GM18507 (cell line): ENCODE results near the gene CADM1.

ENCODE experiments used
- DNase-seq: peaks from one replicate; pipeline ENCODE4 v3.0.0; 2011; ENCODE audit warnings: low read depth; ENCODE audit not compliant: insufficient read length; ENCODE audit errors: extremely low spot score
- FAIRE-seq: peaks from 2 replicates; lab custom pipeline; 2011; peaks lifted over from hg19 to GRCh38; lab: Jason Lieb, UNC

Gene CADM1

DNA sequence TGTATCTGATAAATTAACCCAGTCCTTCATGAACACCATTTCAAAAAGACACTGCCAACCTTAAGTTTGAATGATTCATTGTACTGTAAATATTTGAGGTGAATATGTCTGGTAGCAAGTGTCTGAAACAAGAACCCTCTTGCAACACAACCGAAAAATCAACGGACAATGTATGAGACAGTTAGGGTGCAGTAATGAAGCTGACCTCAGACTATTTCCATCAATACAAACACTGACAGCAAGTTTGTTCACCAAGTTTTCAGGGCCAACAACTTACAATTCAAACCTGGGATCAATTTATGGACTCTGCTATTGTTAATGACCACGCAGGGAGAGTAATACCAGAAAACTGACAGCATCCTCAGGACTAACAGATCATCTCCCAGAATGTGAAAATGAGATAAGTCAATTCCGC, 126.3 kb downstream of the CADM1 start:
- FAIRE-seq (no peak), DNase-seq (no peak)

DNA sequence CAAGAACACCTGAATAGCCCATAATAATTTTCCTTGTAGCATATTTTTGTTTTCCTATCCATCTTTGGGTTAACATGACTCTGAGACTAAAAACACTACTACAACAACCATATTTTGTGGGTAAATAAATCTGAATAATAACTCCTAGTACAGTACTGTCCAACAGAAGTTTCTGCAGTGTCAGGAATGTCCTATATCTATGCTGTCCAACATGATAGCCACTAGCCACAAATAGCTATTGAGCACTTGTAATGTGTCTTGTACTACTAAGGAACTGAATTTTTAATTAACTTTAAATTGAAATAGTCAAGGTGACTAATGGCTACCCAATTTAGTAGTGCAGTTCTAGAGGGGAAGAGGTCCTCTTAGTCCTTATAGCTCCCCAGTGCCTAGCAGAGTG, 135.6 kb downstream of the CADM1 start:
- FAIRE-seq (no peak), DNase-seq (no peak)

DNA sequence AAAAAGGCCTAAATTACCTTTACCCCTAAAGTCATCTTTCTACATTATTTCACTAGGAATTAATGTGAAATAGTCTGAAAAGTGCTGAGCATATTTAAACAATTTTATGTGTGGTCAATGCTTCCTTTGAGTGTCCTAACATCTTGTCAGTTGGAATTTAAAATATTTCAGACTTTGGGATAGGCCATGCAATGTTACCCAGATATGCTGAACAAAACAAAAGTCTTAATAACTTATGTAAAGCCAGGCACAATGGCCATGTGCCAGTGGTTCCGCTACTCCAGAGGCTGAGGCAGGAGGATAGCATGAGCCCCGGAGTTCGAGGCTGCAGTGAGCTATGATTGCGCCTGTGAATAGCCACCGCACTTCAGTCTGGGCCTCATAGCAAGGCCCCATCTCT, 137.4 kb downstream of the CADM1 start:
- FAIRE-seq = no peak

DNA sequence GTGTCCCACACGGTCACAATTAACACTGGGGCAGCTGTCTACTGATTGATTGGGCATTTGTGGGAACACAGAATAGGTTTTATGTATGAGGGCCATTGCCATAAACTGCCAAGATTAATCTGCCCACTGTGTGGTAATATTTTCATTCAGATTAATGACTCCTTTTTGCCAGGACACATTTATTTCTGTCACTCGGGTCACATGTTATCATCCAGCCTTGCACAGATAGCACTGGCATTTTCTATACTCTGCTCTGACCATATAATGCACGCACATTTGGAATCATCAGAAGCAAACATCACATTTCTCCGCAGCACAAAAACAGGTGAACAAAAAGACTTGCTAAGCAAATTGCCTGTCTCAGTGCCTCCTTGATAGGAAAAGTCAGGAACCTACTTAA, 138.3 kb downstream of the CADM1 start:
- no peak for FAIRE-seq

More for the DNA sequence above, 137.4 kb downstream of the CADM1 start:
- DNase-seq = no peak

DNA sequence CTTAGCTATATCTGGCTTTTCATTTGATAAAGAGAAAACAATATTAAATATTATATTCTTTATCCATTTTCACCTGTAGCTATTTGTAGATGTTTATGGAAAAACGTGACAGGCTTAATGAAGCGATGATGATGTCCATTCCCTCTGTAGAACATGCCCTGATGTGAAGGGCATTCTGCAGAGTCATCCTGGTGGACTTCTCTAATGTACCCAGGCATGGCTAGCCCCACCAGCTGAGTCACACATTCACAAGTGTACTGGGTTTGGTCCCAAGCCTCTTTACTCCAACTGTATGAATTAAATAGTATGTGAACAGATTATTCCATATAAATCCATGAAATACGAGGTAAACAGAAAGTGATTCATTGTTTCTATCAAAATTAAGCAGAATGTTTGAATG, 139.3 kb downstream of the CADM1 start:
- no peak for DNase-seq
- no peak for FAIRE-seq

More for the DNA sequence above, 138.3 kb downstream of the CADM1 start:
- no peak for DNase-seq

DNA sequence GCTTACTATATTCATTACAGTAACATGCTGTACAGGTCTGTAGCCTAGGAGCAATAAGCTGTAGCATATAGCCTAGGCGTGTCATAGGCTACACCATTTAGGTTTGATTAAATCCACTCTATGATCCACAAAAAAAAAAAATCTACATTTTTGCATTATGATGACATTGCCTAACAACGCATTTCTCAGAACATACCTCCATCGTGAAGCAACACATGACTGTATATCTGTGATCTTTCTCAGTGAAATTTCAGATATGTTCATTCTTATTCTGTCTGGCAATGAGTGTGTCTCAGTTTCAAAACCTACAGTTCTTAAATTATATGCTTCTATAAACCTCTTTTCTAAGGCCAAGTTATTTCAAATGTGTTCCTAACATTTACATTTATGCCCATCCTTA, 140.3 kb downstream of the CADM1 start:
- DNase-seq = no peak
- FAIRE-seq = no peak

DNA sequence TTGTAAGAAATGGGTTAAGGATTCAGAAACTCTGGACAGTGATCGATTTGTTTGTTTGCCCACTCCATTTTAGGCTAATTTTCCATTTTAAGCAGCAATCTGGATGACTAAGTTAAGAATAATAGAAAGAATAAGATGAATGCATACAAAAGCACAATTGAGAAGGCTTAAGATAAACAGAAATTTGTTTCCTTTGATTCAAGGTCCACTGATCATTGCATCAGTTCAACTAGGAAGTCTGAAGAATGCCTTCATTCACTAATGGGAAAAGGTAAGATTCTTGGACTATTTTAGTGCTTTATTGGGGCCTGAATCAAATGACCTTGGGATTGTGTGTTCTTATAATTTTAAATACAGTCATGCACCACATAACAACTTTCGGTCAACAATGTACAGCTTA, 140.8 kb downstream of the CADM1 start:
- FAIRE-seq = no peak
- no peak for DNase-seq

DNA sequence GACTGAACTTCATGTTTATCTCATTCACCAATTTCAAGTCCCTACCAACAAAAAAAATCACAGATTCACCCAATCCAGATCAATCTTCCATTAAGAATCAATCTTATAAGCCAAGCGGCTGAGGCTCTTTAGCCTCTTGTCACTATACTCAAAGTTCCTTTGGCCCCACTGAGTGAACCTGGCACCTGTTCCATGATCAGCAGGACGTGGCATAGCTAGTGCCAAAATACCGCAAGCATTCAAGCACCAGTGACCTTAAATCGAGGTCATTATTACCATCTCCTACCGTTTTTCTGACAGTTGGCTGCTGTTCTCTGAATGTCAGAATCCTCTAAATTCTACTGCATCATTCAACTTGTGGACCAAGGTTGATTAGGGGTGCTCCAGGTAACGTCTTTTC, 141.2 kb downstream of the CADM1 start:
- FAIRE-seq (no peak), DNase-seq (no peak)

DNA sequence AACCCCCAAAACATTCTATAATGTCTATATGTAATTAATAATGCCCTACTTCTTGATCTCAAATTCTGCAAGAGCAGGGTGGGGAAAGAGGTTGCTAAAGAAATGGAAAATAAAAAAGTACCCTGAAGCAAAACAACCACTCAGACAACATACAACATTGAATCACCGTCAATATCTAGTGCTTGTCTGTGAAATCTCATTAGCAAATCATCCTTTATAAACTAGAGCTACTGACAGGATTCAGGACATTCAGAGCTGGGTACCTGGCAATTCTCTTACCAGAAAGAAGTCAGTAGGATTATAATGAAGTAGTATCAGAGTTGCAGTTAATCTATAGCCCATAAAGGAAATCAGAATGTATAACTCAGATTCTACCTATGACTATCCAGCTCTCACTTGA, 143.2 kb downstream of the CADM1 start:
- no peak for DNase-seq
- no peak for FAIRE-seq

DNA sequence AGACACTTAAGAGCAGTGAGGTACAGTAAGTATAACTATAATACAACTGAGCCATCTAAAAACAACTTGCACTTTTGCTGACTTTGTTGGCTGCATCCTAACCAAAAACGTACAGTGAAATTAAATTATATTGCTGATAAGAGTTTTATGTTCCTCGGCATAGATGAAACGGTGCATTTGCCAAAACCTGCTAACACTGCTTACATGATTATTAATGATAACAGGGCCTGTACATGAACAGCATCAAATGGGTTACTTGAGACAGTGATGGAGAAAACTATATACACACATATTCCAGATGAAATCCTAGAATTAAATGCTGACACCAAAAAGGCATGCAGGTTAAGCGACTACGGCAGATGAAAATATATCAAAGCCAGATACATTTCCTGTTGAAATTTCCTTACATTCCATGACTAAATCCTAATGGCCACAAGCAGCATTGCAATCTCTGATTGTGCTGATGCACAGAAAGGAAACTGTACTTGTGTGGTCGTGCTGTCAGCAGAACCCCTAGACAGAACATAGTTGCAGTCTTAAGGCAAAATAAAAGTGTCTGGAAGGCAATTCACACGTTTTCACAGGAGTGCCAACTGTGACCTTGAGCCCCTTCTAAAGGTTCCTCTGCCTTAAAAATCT, 143.9 kb downstream of the CADM1 start:
- DNase-seq (no peak), FAIRE-seq (no peak)

DNA sequence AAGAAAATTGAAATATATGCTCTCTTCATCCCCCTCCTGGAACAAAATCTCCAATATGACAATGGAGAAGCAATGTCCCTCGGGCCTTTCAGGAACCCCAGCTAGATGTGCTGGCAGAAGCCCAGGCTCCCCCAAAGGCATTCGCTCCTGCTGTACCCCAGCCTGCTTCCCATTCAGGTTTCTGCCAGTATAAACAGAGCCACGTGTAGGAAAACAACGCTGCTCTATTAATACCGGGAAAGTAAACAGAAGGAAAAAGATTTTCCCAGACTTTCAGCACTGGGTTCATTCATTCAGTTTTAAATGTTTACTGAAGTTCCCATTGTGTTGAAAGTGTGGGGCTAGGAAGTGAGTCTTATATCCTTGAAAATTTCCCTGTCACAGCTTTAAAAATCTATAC, 147.1 kb downstream of the CADM1 start:
- FAIRE-seq (no peak), DNase-seq (no peak)

DNA sequence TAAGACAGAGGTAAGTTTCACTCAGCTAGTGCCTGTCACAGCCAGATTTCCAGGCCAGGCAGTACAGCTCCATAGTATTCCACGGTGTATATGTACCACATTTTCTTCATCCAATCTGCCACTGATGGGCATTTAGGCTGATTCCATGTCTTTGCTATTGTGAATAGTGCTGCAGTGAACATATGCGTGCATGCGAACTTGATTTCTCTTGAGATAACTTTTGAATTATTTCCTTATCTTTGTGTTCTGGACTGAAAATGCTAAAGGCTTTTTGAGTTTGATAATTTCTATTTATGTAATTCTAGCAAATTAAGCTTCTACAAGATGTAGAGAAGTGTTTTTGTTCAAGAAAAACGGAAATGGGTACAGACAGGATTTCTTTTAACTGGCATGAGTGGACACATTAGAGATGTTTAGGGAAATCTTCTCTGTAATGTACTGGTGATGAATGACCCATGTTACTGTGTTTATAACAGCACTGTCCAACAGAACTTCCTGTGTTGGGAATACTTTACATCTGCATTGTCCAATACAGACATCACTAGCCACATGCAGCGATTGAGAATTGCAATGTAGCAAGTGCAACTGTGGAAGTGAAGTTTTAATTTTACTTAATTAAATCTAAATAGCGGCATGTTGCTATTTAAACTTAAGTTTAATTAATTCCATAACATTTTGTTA, 151.3 kb downstream of the CADM1 start:
- DNase-seq = no peak
- no peak for FAIRE-seq

DNA sequence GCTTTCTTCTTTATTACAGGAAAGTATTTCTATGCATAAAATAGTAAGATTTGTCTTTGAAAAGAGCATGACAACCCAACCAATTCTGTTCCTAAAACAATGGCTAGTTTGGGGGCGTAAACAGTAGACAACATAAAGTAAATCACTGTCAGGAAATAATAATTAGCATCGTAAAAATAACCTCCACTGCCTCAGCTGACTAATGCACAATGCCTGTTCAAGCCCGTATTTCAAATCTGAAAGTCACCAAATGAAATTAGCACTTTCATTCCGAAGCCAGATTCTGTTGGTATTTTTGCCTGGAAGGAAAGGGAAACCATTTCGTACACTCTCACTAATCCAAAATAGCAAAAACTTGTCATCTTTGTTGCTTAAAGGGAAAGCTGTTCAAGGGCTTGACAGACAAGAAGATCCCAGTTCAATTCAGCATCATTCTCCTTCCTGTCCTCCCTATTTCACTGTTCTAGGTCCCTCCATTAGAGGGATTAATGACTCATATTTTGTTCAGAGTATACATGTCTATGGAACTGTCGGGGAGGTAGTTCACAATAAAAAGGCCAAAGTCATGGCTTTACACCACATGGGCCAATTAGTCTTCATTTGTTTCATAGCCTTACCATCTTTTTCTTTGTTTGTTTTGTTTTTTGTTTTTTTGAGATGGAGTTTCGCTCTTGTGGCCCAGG, 154.7 kb downstream of the CADM1 start:
- FAIRE-seq (no peak), DNase-seq (no peak)

DNA sequence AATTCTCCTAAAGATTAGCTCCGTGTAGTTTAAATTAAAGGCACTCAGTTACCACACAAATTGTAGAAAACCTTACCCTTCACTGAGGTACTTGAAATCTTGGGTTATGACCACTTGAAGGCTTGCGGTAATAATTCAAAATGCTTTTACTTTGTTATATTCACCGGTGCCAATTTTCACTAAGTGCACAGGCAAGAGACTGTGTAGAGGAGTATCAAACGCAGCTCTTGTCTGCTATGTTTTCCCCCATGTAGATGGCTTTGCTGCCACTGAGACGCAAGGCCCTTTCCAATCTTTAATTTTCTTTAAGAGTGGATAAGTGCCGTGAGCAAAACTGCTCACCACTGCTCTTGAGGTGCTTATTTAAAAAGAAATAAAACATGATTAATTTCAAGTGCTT, 155.8 kb downstream of the CADM1 start:
- DNase-seq = no peak
- no peak for FAIRE-seq

DNA sequence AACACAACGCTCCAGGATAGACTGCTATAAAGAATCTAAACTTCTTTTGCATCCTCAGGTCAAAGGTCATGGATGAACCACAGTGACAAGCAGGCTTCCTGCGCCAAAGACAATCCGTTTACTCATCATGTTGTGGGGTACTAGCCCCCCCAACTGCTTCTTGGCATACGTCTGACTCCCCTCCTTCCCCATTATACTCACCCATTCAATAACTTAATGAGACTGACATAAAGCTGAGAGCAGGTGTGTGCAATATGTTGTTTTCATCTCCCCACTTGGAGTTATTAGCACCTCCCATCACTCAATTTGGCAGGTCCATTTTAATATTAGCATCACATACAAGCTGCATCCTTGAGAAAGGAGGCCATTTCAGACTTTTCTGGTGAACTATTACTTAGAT, 157.1 kb downstream of the CADM1 start:
- DNase-seq (no peak), FAIRE-seq (no peak)

DNA sequence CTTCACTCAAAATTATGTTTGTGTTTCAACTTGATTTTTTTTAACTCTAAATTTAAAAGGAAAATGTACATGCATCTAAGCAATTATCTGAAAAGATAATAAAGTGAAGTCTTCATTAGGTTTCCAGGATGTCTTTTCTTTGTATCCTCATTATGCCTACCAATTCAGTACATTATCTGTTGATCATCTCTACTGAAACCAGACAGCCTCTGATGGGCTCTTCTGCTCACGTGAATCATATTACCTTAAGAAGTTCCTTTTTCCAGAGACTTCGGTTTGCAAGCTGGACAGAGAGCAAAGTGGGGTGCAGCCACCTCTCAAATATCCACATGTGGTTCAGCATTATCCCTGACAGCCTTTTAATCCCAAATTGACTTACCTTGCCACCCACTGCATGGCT, 158.4 kb downstream of the CADM1 start:
- DNase-seq (no peak), FAIRE-seq (no peak)

DNA sequence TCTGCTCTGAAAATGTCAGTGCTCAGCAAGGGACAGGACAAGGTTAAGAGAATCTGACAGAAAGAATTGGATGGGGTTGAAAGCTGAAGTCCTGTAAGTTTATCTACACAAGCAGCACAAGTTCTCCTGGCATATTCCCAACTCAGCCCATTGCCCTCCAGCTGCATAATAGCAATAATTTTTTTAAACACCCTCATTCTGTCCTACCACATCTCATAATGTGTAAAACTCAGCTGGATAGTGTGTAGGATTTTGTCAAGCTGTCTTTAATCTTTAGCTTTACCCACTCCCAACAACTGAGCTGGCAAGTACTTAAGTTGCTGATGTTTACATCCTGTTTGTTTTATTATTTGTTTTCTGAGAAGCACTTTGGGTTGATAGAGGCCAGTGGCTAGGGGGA, 158.9 kb downstream of the CADM1 start:
- DNase-seq = no peak
- FAIRE-seq = no peak

DNA sequence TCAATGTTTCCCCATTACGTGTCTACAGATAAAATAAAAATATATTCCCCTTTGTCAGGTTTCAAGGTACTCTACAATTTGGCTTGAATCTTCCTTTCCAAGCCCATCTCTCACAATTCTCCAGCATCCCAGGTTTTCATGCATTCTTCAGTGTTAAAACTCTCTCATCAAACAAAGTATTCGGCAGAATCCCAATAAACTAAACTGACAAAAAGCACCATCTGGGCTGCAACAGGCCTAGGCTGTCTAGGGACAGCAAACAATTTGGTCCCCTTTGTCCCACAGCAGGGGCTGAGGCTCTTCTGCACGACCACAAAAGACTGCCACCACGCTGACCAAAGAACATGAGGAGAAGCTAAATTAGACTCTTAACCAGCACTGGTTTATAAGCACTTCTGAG, 159.4 kb downstream of the CADM1 start:
- no peak for FAIRE-seq
- DNase-seq = no peak

DNA sequence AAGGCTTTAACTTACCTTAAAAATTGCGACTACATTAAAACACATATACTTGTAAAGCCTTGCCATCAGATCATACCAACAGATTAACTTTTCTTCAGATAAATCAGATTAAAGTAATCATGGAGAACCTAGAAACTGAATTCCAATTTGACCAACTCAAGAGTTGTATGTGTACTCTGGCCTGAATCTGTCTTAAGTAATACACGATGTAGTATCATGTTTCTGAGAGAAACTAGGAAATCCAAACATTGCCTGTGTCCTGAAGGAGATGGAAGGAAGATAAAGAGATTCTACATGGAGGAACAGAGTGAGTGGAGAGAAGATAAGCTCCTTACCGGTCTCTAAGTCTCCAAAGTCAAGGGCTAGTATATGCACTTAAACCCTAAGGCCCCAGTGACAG, 162.1 kb downstream of the CADM1 start:
- no peak for DNase-seq
- FAIRE-seq = no peak

DNA sequence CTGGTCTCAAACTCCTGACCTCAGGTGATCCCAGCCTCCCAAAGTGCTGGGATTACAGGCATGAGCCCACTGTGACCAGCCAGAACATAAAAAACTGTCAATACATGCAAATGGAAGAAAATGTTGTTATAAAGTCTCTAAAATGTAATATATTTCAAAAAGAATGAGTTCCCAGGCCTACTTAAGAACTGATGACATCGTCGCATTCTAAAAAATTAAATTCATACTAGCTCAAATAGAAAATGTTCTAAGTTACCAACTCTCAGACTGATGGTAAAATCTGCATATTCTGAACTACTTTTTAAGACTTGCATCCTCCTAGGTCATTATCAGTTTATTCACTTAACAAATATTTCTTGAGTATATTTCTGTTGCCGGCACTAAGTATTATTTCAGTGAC, 163.3 kb downstream of the CADM1 start:
- no peak for FAIRE-seq

DNA sequence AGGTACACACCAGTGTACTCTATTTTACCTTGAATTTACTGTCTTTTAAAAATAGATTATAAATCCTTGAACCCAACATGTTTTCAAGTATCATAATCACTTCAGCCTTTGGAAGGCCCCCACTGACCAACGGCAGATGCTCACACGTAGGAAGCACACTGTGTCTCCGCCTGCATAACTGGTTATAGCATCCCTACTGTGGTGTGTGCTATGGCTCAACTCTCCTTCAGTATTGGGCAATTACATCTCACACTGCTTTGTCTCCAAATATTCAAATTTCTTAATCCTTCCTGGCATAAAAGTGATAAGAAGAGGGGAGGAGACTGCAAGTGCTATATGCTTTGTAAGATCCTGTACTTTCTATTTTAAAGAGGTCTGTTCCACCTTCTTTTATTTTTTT, 165.7 kb downstream of the CADM1 start:
- FAIRE-seq (no peak), DNase-seq (no peak)

More for the DNA sequence above, 163.3 kb downstream of the CADM1 start:
- no peak for DNase-seq
